Measurements from ENCODE around the gene EMP1. TPM values are rescaled to one million over a fixed set of nuclear protein-coding genes. Genes with fewer than 3 reads are reported as not detected.

The EMP1 gene
- total RNA-seq, 2 experiments from 2014 or later: 54.4 to 57.3 TPM

GRCh38 chr12:13203034-13203922, 6.8 kb downstream of the EMP1 start:
- peak; percentile 35 for DNase-seq
- ChIA-PET CTCF (interaction anchor here (1.5 kb wide), 2 partner anchors 100 to 103 kb away, joined by 4 to 7 read pairs; no protein-coding TSS in a partner anchor), POLR2A (no interaction called here)
- H3K4me3 Mint-ChIP-seq: no peak overlapping the region
- H3K9me3 Mint-ChIP-seq: no peaks in the 10 kb centered on the region
- intact Hi-C loops (cut with micrococcal nuclease): loop anchor here (10.0 kb wide), 1 partner anchor 848 kb away; the partner anchor contains the start of genes BORCS5 and MANSC1
- peaks cover 34% of the 10 kb centered on the region for H3K4me1 Mint-ChIP-seq (ENCODE audit: low read depth)
- no peaks in the 10 kb centered on the region for H3K36me3 Mint-ChIP-seq
- H3K27ac Mint-ChIP-seq: no peak overlapping the region
- H3K27me3 Mint-ChIP-seq: peaks cover 3% of the 10 kb centered on the region

GRCh38 chr12:13204428-13204827, 7.9 kb downstream of the EMP1 start:
- intact Hi-C loops (cut with micrococcal nuclease): loop anchor here (10.0 kb wide), 1 partner anchor 850 kb away; the partner anchor contains the start of genes BORCS5 and MANSC1
- H3K4me3 Mint-ChIP-seq: no peak overlapping the region
- ChIA-PET CTCF (interaction anchor here (1.5 kb wide), 1 partner anchor 101 kb away, joined by 4 read pairs; no protein-coding TSS in a partner anchor), POLR2A (no interaction called here)
- peaks cover under 1% of the 10 kb centered on the region for H3K27me3 Mint-ChIP-seq
- H3K27ac Mint-ChIP-seq: no peak overlapping the region
- no peaks in the 10 kb centered on the region for H3K36me3 Mint-ChIP-seq
- DNase-seq: no peak
- no peaks in the 10 kb centered on the region for H3K9me3 Mint-ChIP-seq
- H3K4me1 Mint-ChIP-seq (ENCODE audit: low read depth): peaks cover 44% of the 10 kb centered on the region

- DNase-seq: peak; percentile 71
Observed at GRCh38 chr12:13205809-13206559, 9.5 kb downstream of the EMP1 start.

GRCh38 chr12:13206560-13206897, 10.0 kb downstream of the EMP1 start:
- POLR2A ChIA-PET: interaction anchor here (2.1 kb wide), 1 partner anchor 105 kb away, joined by 18 read pairs; no protein-coding TSS in a partner anchor
- Mint-ChIP-seq H3K4me1 (ENCODE audit: low read depth) (peaks cover 65% of the 10 kb centered on the region), H3K36me3 (peaks cover under 1% of the 10 kb centered on the region), H3K27ac (peak overlapping the region; percentile 50), H3K27me3 (no peaks in the 10 kb centered on the region), H3K4me3 (no peak overlapping the region), H3K9me3 (no peaks in the 10 kb centered on the region)
- no peak for DNase-seq
- CTCF ChIA-PET: interaction anchor here (0.6 to 9.3 kb wide), 6 partner anchors 10 to 290 kb away, joined by 3 to 173 read pairs (median 3); partner anchors contain the start of genes EMP1 and GSG1
- intact Hi-C loops (cut with micrococcal nuclease): loop anchor here (1.0 to 10.0 kb wide), 2 partner anchors 10 to 852 kb away; partner anchors contain the start of genes BORCS5, EMP1 and MANSC1

More at GRCh38 chr12:13205809-13206559, 9.5 kb downstream of the EMP1 start:
- ChIA-PET POLR2A (interaction anchor here (1.0 to 2.1 kb wide), 2 partner anchors 10 to 105 kb away, joined by 3 to 18 read pairs; no protein-coding TSS in a partner anchor), CTCF (interaction anchor here (0.6 to 9.3 kb wide), 7 partner anchors 9 to 290 kb away, joined by 3 to 173 read pairs (median 3); partner anchors contain the start of genes EMP1 and GSG1)
- Mint-ChIP-seq H3K27ac (peak overlapping the region; percentile 50), H3K4me3 (no peak overlapping the region), H3K4me1 (ENCODE audit: low read depth) (peaks cover 60% of the 10 kb centered on the region), H3K9me3 (no peaks in the 10 kb centered on the region), H3K36me3 (no peaks in the 10 kb centered on the region), H3K27me3 (no peaks in the 10 kb centered on the region)
- intact Hi-C loops (cut with micrococcal nuclease): loop anchor here (1.0 to 10.0 kb wide), 2 partner anchors 10 to 851 kb away; partner anchors contain the start of genes BORCS5, EMP1 and MANSC1

GRCh38 chr12:13208533-13209435, 12.3 kb downstream of the EMP1 start:
- POLR2A ChIA-PET: interaction anchor here (1.3 to 3.5 kb wide), 3 partner anchors 12 to 165 kb away, joined by 3 to 27 read pairs (median 11); partner anchors contain the start of genes EMP1 and GSG1

GRCh38 chr12:13209436-13210235, 13.1 kb downstream of the EMP1 start:
- intact Hi-C loops (cut with micrococcal nuclease): loop anchor here (2.0 to 10.0 kb wide), 4 partner anchors 223 to 855 kb away; partner anchors contain the start of genes BORCS5 and MANSC1
- no peaks in the 10 kb centered on the region for H3K9me3 Mint-ChIP-seq
- no peak for DNase-seq
- H3K4me1 Mint-ChIP-seq (ENCODE audit: low read depth): peaks cover 74% of the 10 kb centered on the region
- H3K27me3 Mint-ChIP-seq: no peaks in the 10 kb centered on the region
- H3K4me3 Mint-ChIP-seq: no peak overlapping the region
- CTCF ChIA-PET: interaction anchor here (1.0 to 9.3 kb wide), 11 partner anchors 12 to 422 kb away, joined by 3 to 173 read pairs (median 9); partner anchors contain the start of genes EMP1 and GSG1
- POLR2A ChIA-PET: interaction anchor here (0.7 to 3.5 kb wide), 3 partner anchors 13 to 166 kb away, joined by 3 to 27 read pairs (median 11); partner anchors contain the start of genes EMP1, FAM234B and GSG1
- peaks cover 13% of the 10 kb centered on the region for H3K36me3 Mint-ChIP-seq
- H3K27ac Mint-ChIP-seq: peak overlapping the region; percentile 43

More at GRCh38 chr12:13208533-13209435, 12.3 kb downstream of the EMP1 start:
- CTCF ChIA-PET: interaction anchor here (0.6 to 9.3 kb wide), 9 partner anchors 11 to 422 kb away, joined by 3 to 173 read pairs (median 6); partner anchors contain the start of genes EMP1 and GSG1
- Mint-ChIP-seq H3K4me1 (ENCODE audit: low read depth) (peaks cover 77% of the 10 kb centered on the region), H3K9me3 (no peaks in the 10 kb centered on the region), H3K27me3 (no peaks in the 10 kb centered on the region), H3K27ac (peak overlapping the region; percentile 8), H3K4me3 (no peak overlapping the region), H3K36me3 (peaks cover 6% of the 10 kb centered on the region)
- intact Hi-C loops (cut with micrococcal nuclease): loop anchor here (10.0 kb wide), 1 partner anchor 854 kb away; the partner anchor contains the start of genes BORCS5 and MANSC1
- no peak for DNase-seq

- no peaks in the 10 kb centered on the region for H3K9me3 Mint-ChIP-seq
- ChIA-PET POLR2A (interaction anchor here (0.7 to 3.5 kb wide), 5 partner anchors 14 to 167 kb away, joined by 3 to 27 read pairs (median 5); partner anchors contain the start of genes EMP1, FAM234B and GSG1), CTCF (interaction anchor here (1.0 to 9.3 kb wide), 21 partner anchors 9 to 422 kb away, joined by 3 to 173 read pairs (median 18); partner anchors contain the start of genes EMP1, FAM234B and GSG1)
- H3K36me3 Mint-ChIP-seq: peaks cover 13% of the 10 kb centered on the region
- peak overlapping the region; percentile 43 for H3K27ac Mint-ChIP-seq
- no peaks in the 10 kb centered on the region for H3K27me3 Mint-ChIP-seq
- DNase-seq: no peak
- intact Hi-C loops (cut with micrococcal nuclease): loop anchor here (1.0 to 5.0 kb wide), 11 partner anchors 14 to 422 kb away; partner anchors contain the start of genes EMP1, GSG1 and HEBP1
- H3K4me3 Mint-ChIP-seq: no peak overlapping the region
- peaks cover 68% of the 10 kb centered on the region for H3K4me1 Mint-ChIP-seq (ENCODE audit: low read depth)
Observed at GRCh38 chr12:13210236-13211190, 14.0 kb downstream of the EMP1 start.

GRCh38 chr12:13211191-13211858, 14.8 kb downstream of the EMP1 start:
- CTCF ChIA-PET: interaction anchor here (0.6 to 9.3 kb wide), 45 partner anchors 10 to 423 kb away, joined by 3 to 173 read pairs (median 8); partner anchors contain the start of genes EMP1, FAM234B and GSG1
- Mint-ChIP-seq H3K4me3 (peak overlapping the region; percentile 53), H3K27me3 (no peaks in the 10 kb centered on the region), H3K27ac (peak overlapping the region; percentile 93), H3K36me3 (peaks cover 18% of the 10 kb centered on the region), H3K4me1 (ENCODE audit: low read depth) (peaks cover 60% of the 10 kb centered on the region), H3K9me3 (no peaks in the 10 kb centered on the region)
- intact Hi-C loops (cut with micrococcal nuclease): loop anchor here (1.0 to 5.0 kb wide), 11 partner anchors 15 to 423 kb away; partner anchors contain the start of genes EMP1, GSG1 and HEBP1
- POLR2A ChIA-PET: interaction anchor here (0.5 to 3.5 kb wide), 5 partner anchors 14 to 163 kb away, joined by 3 to 27 read pairs (median 5); partner anchors contain the start of genes EMP1 and GSG1
- peak; percentile 72 for DNase-seq

Measured in activated CD4-positive, alpha-beta memory T cell treated with anti-CD3 and anti-CD28 coated beads for 36 hours (primary cell).